Measurements from ENCODE around the gene HAPLN2. TPM values are rescaled to one million over a fixed set of nuclear protein-coding genes. Genes with fewer than 3 reads are reported as not detected.

HAPLN2 gene
- total and polyA plus RNA-seq, 2 of the 4 experiments (the other 2 are of a cell fraction) = not detected

GRCh38 chr1:156612666-156613065 is 6.5 kb upstream of the HAPLN2 start:
- Histone ChIP-seq H4K5ac (ENCODE audit: low read depth, low read length) (no peak overlapping the region), H4K20me1 (ENCODE audit: insufficient read depth, low read length) (no peaks in the 10 kb centered on the region), H4K91ac (ENCODE audit: insufficient read depth, low read depth, low read length) (no peak overlapping the region), H3K27me3 (ENCODE audit: control insufficient read depth, insufficient read depth, low read length) (peaks cover 49% of the 10 kb centered on the region), H2BK15ac (ENCODE audit: low read depth, low read length) (no peak overlapping the region), H3K23ac (ENCODE audit: low read depth, low read length) (no peak overlapping the region), H3K4me3 (ENCODE audit: insufficient read depth, low read depth, low read length) (no peak overlapping the region), H2AFZ (replicated peaks; ENCODE audit: low read length, poor library complexity) (no peak overlapping the region), H2BK5ac (ENCODE audit: low read depth, low read length, poor library complexity, severe bottlenecking) (no peak overlapping the region), H3K9me3 (ENCODE audit: control insufficient read depth, insufficient read depth, low read length) (no peaks in the 10 kb centered on the region), H3K4me2 (ENCODE audit: low read depth, low read length) (no peak overlapping the region), H3K4ac (ENCODE audit: low read depth, low read length) (no peak overlapping the region), H4K8ac (ENCODE audit: low read depth in 2 of 2, low read length in 2 of 2) (no peak overlapping the region), H3K56ac (ENCODE audit: extremely low read depth, insufficient read depth, low read length) (no peak overlapping the region), H3K79me1 (ENCODE audit: low read depth in 1 of 2, low read length in 2 of 2) (no peaks in the 10 kb centered on the region), H3K18ac (ENCODE audit: low read depth, low read length) (no peak overlapping the region), H2AK9ac (replicated peaks; ENCODE audit: low read depth, low read length, poor library complexity) (no peak overlapping the region), H2BK120ac (ENCODE audit: low read depth, low read length) (no peak overlapping the region), H3K27ac (ENCODE audit: insufficient read depth, low read length) (no peak overlapping the region), H3K9me1 (ENCODE audit: insufficient read depth, low read length) (no peaks in the 10 kb centered on the region), H3K9ac (ENCODE audit: low read depth, low read length) (no peak overlapping the region), H2BK20ac (ENCODE audit: low read depth, low read length) (no peak overlapping the region), H3K14ac (replicated peaks; ENCODE audit: low read depth, low read length) (no peak overlapping the region), H3K36me3 (ENCODE audit: control insufficient read depth, insufficient read depth, low read length) (no peaks in the 10 kb centered on the region), H2AK5ac (ENCODE audit: low read depth, low read length) (no peak overlapping the region), H3K4me1 (ENCODE audit: control insufficient read depth, insufficient read depth, low read length) (peaks cover 4% of the 10 kb centered on the region; the same call in 1 of the 2 replicates)
- intact Hi-C loops (cut with micrococcal nuclease) (no loop called here), dilution Hi-C loops (cut with HindIII; ENCODE audit: low sequenced_read_pairs, unreplicated experiment) (no loop called here), in situ Hi-C loops (cut with MboI; ENCODE audit: low sequenced_read_pairs) (no loop called here)
- POLR2A ChIA-PET (ENCODE audit: unreplicated experiment) = no interaction called here
- ATAC-seq (ENCODE audit: low read depth) (no peak), DNase-seq (no peak)
- CTCF ChIA-PET = interaction anchor here (0.8 to 2.2 kb wide), 3 partner anchors 11 to 227 kb away, joined by 3 to 5 read pairs (median 4); no protein-coding TSS in a partner anchor
- BruUV-seq (replicated peaks) = no TSS peak
- WGBS, 2 experiments (ENCODE audit: extremely low coverage in 2 of 2, insufficient read length in 1 of 2) = 80% methylated on average over 2 of the region's 3 CpGs; no CpG with 5 or more reads in 1 of the 2 experiments
- TF ChIP-seq USF2 (IDR thresholded peaks at IDR 0.05; ENCODE audit: low read depth, low read length) (no peak), CHD1 (IDR thresholded peaks at IDR 0.05; ENCODE audit: low read depth, low read length) (no peak), CTCF (conservative IDR thresholded peaks at IDR 0.05; ENCODE audit: low read depth, low read length) (no peak), CEBPB (IDR thresholded peaks at IDR 0.05; ENCODE audit: low read depth, low read length) (no peak), FOS (IDR thresholded peaks at IDR 0.05; ENCODE audit: low read depth, low read length) (no peak), POLR2A (IDR thresholded peaks at IDR 0.05; ENCODE audit: low read depth, low read length) (no peak), NFE2L2 (IDR thresholded peaks at IDR 0.05; ENCODE audit: low read depth, low read length) (no peak), ELK1 (IDR thresholded peaks at IDR 0.05; ENCODE audit: borderline replicate concordance, low read depth, low read length) (no peak), RCOR1 (IDR thresholded peaks at IDR 0.05; ENCODE audit: insufficient replicate concordance, low read length) (no peak), MAFK (IDR thresholded peaks at IDR 0.05; ENCODE audit: low read depth, low read length) (no peak), RAD21 (IDR thresholded peaks at IDR 0.05; ENCODE audit: low read length) (no peak), SMC3 (IDR thresholded peaks at IDR 0.05; ENCODE audit: low read depth, low read length) (no peak), BHLHE40 (IDR thresholded peaks at IDR 0.05; ENCODE audit: low read depth, low read length) (no peak), RFX5 (IDR thresholded peaks at IDR 0.05; ENCODE audit: low read depth, low read length) (no peak)

Measured in IMR-90 (cell line).